HG03135 (cell line): ENCODE measurements around the gene RCN1.
"Not testable (repeated sequence)": the region's sequence is repeated elsewhere in the genome, so short reads cannot be mapped to it uniquely, and the experiment has no call there.

Experiments
- ATAC-seq: cut with Tn5 transposase; IDR thresholded peaks from one replicate; pipeline ENCODE4 v1.9.1; 2021; ENCODE audit warnings: mild to moderate bottlenecking, moderate library complexity; ENCODE audit not compliant: unreplicated experiment

RCN1 gene

GRCh38 chr11:32090545-32091370 is at the start of gene RCN1:
TSS of gene RCN1 (plus strand) at chr11:32091074. CDS start at chr11:32091197, 123 bp downstream.
- ATAC-seq, result peak; percentile 47

GRCh38 chr11:32043737-32044136 is 47.1 kb upstream of the RCN1 start:
- ATAC-seq, result no peak

- ATAC-seq, result no peak
These were observed 46.6 kb upstream of the RCN1 start for GRCh38 chr11:32044158-32044863.

- no peak for ATAC-seq
These were observed 45.4 kb upstream of the RCN1 start for GRCh38 chr11:32045456-32045855.

GRCh38 chr11:32050264-32050663 is 40.6 kb upstream of the RCN1 start:
- no peak for ATAC-seq

- no peak for ATAC-seq
These were observed 38.7 kb upstream of the RCN1 start for GRCh38 chr11:32052215-32052614.

- no peak for ATAC-seq
These were observed 37.6 kb upstream of the RCN1 start for GRCh38 chr11:32053151-32053888.

- no peak for ATAC-seq
These were observed 35.0 kb upstream of the RCN1 start for GRCh38 chr11:32055861-32056260.

GRCh38 chr11:32056438-32056837 is 34.4 kb upstream of the RCN1 start:
- no peak for ATAC-seq

GRCh38 chr11:32059686-32060462 is 31.0 kb upstream of the RCN1 start:
- no peak for ATAC-seq

GRCh38 chr11:32062540-32062939 is 28.3 kb upstream of the RCN1 start:
- ATAC-seq, result no peak

GRCh38 chr11:32063031-32063430 is 27.8 kb upstream of the RCN1 start:
- ATAC-seq, result not testable (repeated sequence)

- no peak for ATAC-seq
These were observed 24.8 kb upstream of the RCN1 start for GRCh38 chr11:32065865-32066629.

- no peak for ATAC-seq
These were observed 22.6 kb upstream of the RCN1 start for GRCh38 chr11:32068134-32068870.

GRCh38 chr11:32069361-32070058 is 21.4 kb upstream of the RCN1 start:
- ATAC-seq, result peak; percentile 67

- ATAC-seq, result no peak
These were observed 20.2 kb upstream of the RCN1 start for GRCh38 chr11:32070692-32071091.

- no peak for ATAC-seq
These were observed 19.1 kb upstream of the RCN1 start for GRCh38 chr11:32071811-32072210.

- ATAC-seq, result no peak
These were observed 17.8 kb upstream of the RCN1 start for GRCh38 chr11:32072872-32073643.
